AG04450 (cell line): ENCODE data around the gene WNK2. TPM values are rescaled to one million over a fixed set of nuclear protein-coding genes. Genes with fewer than 3 reads are reported as not detected.

ENCODE experiments used
- CTCF ChIA-PET: fragments of 300-600, 350-600 bp; formaldehyde crosslinking; extraction: SDS; loops from one replicate; lab custom pipeline; 2022; ENCODE audit warnings: antibody characterized with exemption, inconsistent platforms; lab: Charles Lee
- POLR2A ChIA-PET: fragments of 350-600 bp; formaldehyde crosslinking; extraction: SDS; loops from one replicate; lab custom pipeline; 2021; ENCODE audit warnings: antibody characterized with exemption, inconsistent platforms; lab: Yijun Ruan, JAX
- DNase-seq: peaks from one replicate; pipeline ENCODE4 v3.0.0-alpha.2; 2011; ENCODE audit warnings: low read depth, low spot score
- H3K27ac ChIP-seq: one replicate; pipeline ENCODE4 v1.5.1; 2012; ENCODE audit warnings: low read depth, low read length, control low read depth
- H3K27me3 ChIP-seq: one replicate; pipeline ENCODE4 v1.6.0; 2012; ENCODE audit warnings: low read length; ENCODE audit not compliant: control insufficient read depth, insufficient read depth
- H3K4me3 ChIP-seq: 2 replicates; pipeline ENCODE4 v1.5.1; 2011; ENCODE audit warnings: mild to moderate bottlenecking, low read depth, low read length, control low read depth
- H3K9me3 ChIP-seq: 2 replicates; pipeline ENCODE4 v1.5.1; 2012; ENCODE audit warnings: low read length; ENCODE audit not compliant: control insufficient read depth, insufficient read depth
- CTCF ChIP-seq: IDR thresholded peaks from 2 replicates; pipeline ENCODE4 v1.5.1; 2011; ENCODE audit warnings: low read depth, low read length, control low read depth, inconsistent platforms
- polyA plus RNA-seq: library from polyadenylated mRNA; depleted of rRNA; stranded (reverse); fragments of >200 nt; gene quantifications from 2 replicates; pipeline ENCODE4 v1.2.3, GENCODE V29; 2011

The WNK2 gene
- polyA plus RNA-seq, 1 experiment: not detected

DNA sequence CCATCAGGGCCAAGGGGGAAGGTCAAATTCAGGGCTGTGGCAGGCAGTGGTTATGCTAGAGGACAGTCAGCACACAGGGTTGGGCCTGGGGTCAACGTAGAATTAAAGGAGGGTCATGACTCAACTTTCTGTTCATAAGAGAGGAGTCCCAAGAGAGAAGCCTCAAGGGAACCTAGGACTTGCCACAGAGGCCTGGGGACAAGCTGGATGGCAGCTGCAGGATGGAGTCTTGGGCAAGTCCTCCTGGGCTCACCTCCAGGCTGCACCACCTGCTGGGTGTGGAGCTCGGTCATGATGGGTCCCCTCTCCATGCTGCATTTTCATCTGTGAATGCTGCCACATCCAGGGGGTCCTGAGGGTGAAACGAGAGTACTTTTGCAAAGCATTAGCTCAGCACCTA lies 9.0 kb upstream of the WNK2 start:
- CTCF ChIA-PET: no interaction called here

GRCh38 chr9:93177676-93178075 lies 6.3 kb upstream of the WNK2 start:
- no peak for DNase-seq
- peaks cover 34% of the 10 kb centered on the region for H3K27me3 ChIP-seq
- H3K9me3 ChIP-seq: no peaks in the 10 kb centered on the region
- H3K4me3 ChIP-seq: no peak overlapping the region
- ChIA-PET CTCF (no interaction called here), POLR2A (no interaction called here)
- TF ChIP-seq CTCF: no peak
- H3K27ac ChIP-seq: no peak overlapping the region

More for the DNA sequence above, 9.0 kb upstream of the WNK2 start:
- DNase-seq: no peak
- Histone ChIP-seq H3K4me3 (no peak overlapping the region), H3K27ac (no peak overlapping the region), H3K27me3 (peaks cover 24% of the 10 kb centered on the region), H3K9me3 (no peaks in the 10 kb centered on the region)
- POLR2A ChIA-PET: no interaction called here
- TF ChIP-seq CTCF: no peak

DNA sequence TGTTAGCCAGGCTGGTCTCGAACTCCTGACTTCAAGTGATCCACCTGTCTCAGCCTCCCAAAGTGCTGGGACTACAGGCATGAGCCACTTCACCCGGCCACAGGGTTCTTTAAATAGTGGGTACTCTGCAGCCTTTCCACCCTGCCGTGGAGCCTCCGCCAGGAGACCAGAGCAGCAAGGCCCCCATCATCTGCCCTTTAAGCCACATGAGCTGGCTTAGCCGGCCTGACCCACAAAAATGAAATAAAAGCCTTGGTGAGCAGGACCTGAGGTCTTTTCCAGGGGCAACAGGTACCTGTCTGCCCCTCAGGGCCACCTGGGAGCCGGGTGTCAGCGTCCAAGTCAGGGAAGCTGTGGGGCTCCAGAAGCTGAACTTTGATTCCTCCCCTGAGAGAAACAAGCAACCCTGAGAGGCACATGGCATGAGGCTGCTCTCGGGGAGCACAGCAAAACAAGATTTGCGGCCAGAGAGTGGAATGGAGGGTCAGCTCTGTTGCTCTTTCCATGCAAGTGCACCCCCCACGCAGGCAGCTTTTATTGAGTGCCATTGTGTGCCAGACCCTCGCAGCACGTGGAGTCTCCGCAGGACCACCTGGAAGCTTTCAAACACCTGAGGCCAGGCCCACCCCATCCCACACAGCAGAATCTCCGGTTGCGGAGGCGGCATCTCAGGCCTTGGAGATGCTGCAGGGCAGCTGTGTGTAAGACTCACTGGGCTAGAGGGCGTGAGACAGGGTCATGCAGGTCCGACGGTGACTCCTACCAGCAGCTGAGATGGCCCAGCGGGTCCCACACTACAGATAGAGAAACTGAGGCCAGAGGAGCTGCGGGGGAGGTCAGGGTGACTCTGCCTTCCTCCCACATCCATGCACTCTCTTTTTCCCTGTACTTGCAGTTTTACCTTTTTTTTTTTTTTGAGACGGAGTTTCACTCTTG lies 4.8 kb upstream of the WNK2 start:
- ChIA-PET CTCF (interaction anchor here (0.7 kb wide), 1 partner anchor 123 kb away, joined by 3 read pairs; no protein-coding TSS in a partner anchor), POLR2A (interaction anchor here (0.6 kb wide), 1 partner anchor 65 kb away, joined by 3 read pairs; no protein-coding TSS in a partner anchor)
- no peak for TF ChIP-seq CTCF
- H3K4me3 ChIP-seq: no peak overlapping the region
- no peaks in the 10 kb centered on the region for H3K9me3 ChIP-seq
- H3K27me3 ChIP-seq: peaks cover 39% of the 10 kb centered on the region
- DNase-seq: no peak
- no peak overlapping the region for H3K27ac ChIP-seq

GRCh38 chr9:93180938-93181337 lies 3.0 kb upstream of the WNK2 start:
- Histone ChIP-seq H3K9me3 (no peaks in the 10 kb centered on the region; the same call in 1 of the 2 replicates), H3K27ac (no peak overlapping the region), H3K4me3 (no peak overlapping the region), H3K27me3 (peaks cover 45% of the 10 kb centered on the region)
- TF ChIP-seq CTCF: no peak
- no peak for DNase-seq
- CTCF ChIA-PET: no interaction called here
- POLR2A ChIA-PET: no interaction called here
